GM20431 (cell line): ENCODE results near the gene UEVLD.

Experiments
- in situ Hi-C: fragments of 300-500 bp; cut with MseI, MboI; formaldehyde crosslinking; loops from one replicate; pipeline ENCODE4 v1.15.0; 2020; ENCODE audit warnings: low sequenced_read_pairs; ENCODE audit not compliant: unreplicated experiment

Gene UEVLD

DNA sequence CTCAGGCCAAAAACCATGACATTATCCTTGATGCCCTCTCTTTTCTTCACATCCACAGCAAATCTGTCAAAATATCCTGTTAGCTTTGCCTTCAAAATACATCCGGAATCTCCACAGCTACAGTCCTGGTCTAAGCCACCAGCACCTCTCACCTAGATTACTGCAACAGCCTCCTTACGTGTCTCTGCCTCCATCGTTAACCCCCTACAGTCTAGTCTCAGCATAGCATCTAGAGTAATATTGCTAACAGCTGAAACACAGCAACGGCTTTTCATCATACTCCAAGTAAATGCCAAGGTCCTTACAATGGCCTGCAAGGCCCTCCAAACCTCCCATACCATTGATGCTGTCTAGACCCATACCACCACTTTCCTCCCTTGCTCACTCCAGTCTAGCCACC, 66.1 kb downstream of the UEVLD start:
- in situ Hi-C loops: no loop called here

DNA sequence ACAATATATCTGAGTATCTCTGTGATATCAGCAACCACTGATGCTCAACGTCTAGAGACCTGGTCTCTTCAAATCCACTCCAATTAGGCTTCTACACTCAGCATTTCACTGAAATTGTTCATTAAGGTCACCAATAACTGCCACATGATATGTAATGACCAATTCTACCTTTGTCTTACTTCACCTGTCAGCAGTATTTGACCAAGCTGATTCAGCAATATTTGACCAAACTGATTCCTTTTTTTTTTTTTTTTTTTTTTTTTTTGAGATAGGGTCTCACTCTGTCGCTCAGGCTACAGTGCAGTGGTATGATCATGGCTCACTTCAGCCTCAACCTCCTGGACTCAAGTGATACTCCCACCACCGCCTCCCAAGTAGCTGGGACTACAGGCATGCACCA, 67.4 kb downstream of the UEVLD start:
- in situ Hi-C loops: no loop called here

DNA sequence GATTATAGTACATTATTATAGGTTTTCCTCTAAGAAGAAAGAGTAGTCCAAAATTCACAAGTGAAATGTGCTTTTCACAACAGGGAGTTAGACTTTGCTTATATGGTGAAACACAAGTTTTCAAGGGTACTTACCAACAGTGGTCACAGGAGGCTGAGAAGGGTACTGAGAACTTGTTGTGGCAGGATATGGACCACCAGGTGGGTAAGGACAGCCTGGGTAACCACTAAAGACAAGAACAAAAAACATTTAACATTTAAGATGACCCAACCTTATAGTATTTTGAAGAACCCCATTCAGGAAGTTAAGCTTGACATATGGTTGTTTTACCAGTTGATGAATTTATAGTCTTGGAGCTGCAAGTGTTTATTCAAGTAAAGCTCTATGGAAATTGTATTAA, 86.2 kb downstream of the UEVLD start:
- in situ Hi-C loops: no loop called here

DNA sequence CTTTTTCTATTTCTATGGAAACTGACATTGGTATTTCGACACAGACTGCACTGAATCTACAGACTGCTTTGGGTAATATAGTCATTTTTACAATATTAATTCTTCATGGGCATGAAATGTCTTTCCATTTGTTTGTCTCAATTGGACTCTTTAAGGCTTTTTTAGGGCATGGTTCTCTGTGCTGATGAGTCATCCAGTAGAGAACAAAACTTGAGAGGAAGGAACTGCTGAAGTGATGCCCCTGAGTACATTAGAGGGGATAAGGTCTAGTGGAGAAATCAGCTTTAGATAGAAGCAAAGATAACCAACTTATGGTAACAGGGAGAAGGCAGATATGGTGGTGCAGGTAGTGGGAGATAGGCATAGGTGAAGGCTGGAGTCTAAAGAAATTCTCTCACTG, 86.9 kb downstream of the UEVLD start:
- in situ Hi-C loops: no loop called here

DNA sequence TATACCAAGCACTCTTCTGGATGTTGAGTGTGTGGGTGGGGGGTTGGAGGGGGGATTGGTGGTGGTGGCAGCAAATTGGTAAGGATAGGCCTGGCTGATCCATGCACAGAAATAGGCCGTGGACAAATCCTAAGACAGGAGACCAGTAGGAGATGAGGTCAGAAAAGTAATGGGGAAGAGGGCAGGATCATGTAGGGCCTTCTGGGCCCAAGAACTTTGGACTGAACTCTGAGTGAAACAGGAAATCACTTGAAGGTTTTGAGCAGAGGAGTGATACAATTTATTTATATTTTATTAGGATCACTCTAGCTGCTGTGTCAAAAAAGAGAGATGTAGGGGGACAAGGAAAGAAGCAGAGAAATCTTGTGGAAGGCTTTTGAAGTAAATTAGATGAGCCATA, 90.5 kb downstream of the UEVLD start:
- in situ Hi-C loops: no loop called here

DNA sequence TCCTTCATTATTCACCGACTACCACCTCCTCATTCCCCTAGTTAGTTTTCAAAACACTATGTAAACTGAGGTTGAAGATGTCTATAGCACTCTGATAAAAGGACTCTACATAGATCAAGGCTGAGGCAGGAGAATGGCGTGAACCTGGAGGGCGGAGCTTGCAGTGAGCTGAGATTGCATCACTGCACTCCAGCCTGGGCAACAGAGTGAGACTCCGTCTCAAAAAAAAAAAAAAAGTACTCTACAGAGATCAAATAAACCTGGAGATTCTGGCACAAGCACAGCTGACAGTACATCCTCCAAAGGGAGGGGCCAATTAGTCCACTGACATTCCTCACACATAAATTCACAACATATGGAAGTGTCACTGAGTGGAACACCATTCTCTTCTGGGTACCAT, 92.8 kb downstream of the UEVLD start:
- in situ Hi-C loops: no loop called here

DNA sequence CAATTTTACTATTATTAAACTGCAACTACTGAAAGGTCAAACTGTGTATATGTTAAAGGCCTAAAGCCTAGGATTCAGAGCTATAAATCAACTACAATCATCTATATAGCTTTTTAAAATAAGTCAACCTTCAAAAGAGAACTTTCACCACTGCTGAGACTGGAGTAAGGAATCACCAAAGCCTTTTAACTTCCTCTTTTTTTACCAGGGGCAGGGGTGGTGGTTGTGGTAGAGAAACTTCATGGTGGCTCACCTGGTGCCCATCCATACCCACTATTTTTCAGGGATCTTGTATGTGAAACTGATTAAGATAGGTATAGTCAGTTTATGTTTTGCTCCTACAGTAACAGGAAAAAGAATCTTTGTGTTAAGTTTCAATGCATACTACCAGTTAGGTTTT, 93.3 kb downstream of the UEVLD start:
- in situ Hi-C loops: no loop called here

DNA sequence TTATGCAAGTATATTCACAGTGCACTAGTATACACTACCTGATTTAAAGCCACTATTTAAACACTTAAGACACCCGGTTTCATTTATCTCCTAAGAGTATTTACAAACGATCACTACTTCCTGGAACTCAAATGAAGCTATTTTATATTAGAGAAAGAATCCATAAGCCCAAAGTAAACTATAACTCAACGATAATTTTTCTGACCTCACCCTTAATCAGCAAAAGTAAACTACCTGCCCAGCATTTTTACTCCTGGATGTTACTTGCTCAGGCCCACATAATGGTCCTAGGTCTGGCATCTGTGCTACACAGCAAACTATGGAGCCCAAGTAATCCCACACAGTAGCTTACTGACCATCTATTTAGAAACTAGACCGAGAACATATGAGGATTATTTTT, 95.2 kb downstream of the UEVLD start:
- in situ Hi-C loops: no loop called here

DNA sequence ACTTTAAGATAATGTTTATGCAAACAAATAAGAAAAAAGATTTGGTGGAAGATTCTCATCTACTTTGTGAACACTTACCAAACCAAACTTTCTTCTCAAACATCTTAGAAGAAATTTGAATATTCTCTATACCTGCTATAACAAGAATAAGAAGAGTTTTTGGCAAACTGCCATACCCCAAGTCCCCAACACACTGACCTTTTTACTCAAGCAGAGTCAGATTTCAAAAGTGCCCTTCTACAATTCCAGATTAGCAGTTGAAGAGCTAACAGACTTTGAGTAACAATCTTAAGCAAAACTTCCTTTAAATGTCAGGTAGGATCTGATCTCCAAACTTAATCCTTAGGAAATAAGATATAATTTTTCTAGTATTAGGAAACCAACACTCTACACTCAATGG, 95.6 kb downstream of the UEVLD start:
- in situ Hi-C loops: no loop called here

DNA sequence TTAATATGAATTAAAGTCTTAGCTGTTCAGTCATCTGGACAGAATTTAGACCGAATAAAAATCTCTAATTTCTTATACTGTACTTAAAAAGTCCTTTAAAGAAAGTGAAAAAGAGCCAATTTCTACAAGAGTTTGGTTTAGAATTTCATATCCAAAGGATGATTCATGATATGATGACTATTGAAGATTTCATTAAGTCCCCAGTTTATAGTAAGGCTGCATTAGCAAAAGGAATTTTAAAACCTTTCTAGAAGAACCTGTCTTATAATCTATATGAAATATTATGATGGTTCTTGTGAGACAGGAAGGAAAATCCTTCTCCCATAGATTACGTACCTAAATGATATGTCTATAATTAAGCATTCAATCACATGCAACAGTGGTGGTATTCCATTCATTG, 96.6 kb downstream of the UEVLD start:
- in situ Hi-C loops: no loop called here

DNA sequence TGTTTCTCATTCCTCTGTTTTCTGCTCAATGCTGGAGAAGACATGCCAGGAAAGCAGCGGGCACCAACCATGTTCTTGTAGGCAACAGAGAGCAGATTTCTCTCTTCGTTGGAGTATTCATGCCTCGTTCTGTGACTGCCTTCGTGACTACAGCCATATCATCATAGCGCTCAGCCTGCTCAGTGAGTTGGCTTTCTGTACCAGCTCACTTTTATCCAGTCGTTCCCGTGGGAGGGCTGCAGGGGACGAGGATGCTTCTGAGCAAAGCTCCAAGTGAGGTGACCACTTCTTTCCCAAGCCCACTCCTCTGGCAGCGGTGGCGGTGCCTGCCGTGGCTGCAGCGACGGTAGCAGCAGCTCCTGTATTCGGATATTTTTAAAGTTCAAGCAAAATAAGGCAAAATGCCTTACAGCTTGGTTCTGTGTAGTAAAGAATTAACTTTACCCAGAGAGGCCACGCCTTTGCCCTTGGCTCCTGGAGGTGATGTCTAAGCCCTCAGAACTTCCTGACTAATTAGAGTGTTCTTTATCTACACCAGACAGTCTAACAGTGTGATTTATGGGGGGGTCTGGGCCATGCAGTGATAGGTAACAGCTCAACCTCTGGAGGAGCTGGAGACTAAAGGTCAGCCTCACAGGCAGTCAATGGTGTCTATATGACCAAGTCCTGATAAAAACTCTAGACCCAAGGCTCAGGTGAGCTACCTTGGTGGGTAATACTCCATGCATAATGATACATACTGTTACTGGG, 97.6 kb downstream of the UEVLD start:
- in situ Hi-C loops: no loop called here

DNA sequence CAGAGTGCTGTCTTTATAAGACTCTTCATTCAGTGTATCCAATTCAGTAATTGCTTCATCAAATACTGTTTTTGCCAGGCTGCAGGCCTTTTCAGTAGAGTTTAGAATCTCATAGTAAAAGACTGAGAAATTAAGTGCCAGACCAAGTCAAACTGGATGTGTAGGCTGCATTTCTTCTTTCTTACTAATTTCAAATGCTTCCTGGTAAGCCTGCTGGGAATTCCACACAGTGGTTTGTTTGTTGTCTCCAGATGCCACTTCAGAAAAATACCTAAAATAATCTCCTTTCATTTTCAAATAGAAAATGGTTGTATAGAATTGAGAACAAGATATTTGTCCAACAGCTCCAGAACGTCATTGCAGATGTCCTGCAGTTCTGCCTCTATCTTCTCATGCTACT, 98.2 kb downstream of the UEVLD start:
- in situ Hi-C loops: no loop called here

DNA sequence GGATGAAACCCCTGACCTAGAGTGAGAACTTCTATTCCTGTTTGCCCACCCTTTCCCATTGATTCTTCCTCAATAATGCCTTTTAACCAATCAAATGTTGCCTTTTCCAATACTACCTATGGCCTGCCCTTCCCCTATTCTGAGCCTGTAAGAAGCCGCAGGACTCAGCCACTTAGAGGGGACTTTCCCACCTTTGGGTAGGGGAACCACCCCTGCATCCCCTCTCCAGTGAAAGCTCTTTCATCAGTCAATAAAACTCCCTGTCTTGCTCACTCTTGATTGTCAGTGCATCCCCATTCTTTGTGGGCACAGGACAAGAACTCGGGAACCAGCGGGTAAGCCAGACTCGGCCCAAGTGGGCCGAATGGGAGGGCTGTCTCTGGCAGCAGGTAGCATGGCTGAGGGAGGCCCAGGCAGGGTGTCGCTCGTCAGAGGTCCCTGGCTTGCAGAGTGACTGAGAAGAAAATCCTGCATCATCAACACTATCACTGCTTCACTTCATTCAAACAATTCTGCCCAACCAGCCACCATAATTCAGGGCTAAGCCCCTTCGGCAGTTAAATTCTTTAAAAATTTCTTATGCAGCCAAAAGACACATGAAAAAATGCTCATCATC, 102.5 kb downstream of the UEVLD start:
- in situ Hi-C loops: no loop called here
